Endothelial cell of umbilical vein (primary cell): ENCODE data around the gene CNPY1. TPM values are rescaled to one million over a fixed set of nuclear protein-coding genes. Genes with fewer than 3 reads are reported as not detected.

Experiments used
- BruUV-seq: library from RNA; stranded (reverse); fragments of 400-500 nt; replicated peaks from 2 replicates; lab custom pipeline; 2021; lab: Mats Ljungman, UMichigan
- CTCF ChIA-PET: fragments of 300-600, 350-600 bp; sonication (Branson Sonifier 250); formaldehyde crosslinking; loops from one replicate; lab custom pipeline; 2021; ENCODE audit warnings: antibody characterized with exemption, inconsistent platforms; lab: Charles Lee
- POLR2A ChIA-PET: fragments of 300-600, 350-600 bp; sonication (Branson Sonifier 250); formaldehyde crosslinking; loops from one replicate; lab custom pipeline; 2021; ENCODE audit warnings: antibody characterized with exemption, inconsistent platforms; lab: Charles Lee
- DNase-seq: peaks from one replicate; pipeline ENCODE4 v3.0.0-alpha.2; 2011; ENCODE audit warnings: low read depth, low spot score
- FAIRE-seq: peaks from 2 replicates; lab custom pipeline; 2011; peaks lifted over from hg19 to GRCh38; lab: Jason Lieb, UNC
- H2AFZ ChIP-seq: 2 replicates; pipeline ENCODE4 v1.6.0; 2012; ENCODE audit warnings: low read depth, low read length, control low read depth, inconsistent platforms
- H3K27ac ChIP-seq: 2 replicates; pipeline ENCODE4 v1.5.1; 2011; ENCODE audit warnings: low read depth, mild to moderate bottlenecking, control low read depth, low read length, moderate library complexity; ENCODE audit not compliant: insufficient read depth
- H3K27me3 ChIP-seq, 2 experiments: 2 replicates each; pipeline versions ENCODE4 v1.6.0 to v1.6.1; 2011; ENCODE audit warnings: low read length in 2 of 2, mixed read lengths in 1 of 2; ENCODE audit not compliant: control insufficient read depth in 2 of 2, insufficient read depth in 2 of 2
- H3K36me3 ChIP-seq, 2 experiments: 2 replicates in 1 of 2; 3 replicates in 1 of 2; pipeline ENCODE4 v1.5.1; 2011; ENCODE audit warnings: low read length in 2 of 2, mild to moderate bottlenecking in 1 of 2, moderate library complexity in 1 of 2; ENCODE audit not compliant: control insufficient read depth in 2 of 2, insufficient read depth in 2 of 2; ENCODE audit errors: extremely low read depth in 1 of 2
- H3K4me1 ChIP-seq: 3 replicates; pipeline ENCODE4 v1.5.1; 2011; ENCODE audit warnings: mild to moderate bottlenecking, low read length; ENCODE audit not compliant: control insufficient read depth, insufficient read depth; ENCODE audit errors: extremely low read depth
- H3K4me2 ChIP-seq: 2 replicates; pipeline ENCODE4 v1.6.1; 2011; ENCODE audit warnings: low read length, control low read depth, mixed read lengths; ENCODE audit not compliant: insufficient read depth
- H3K4me3 ChIP-seq, 3 experiments: fragments of 200-600 bp in 1 of 3; sonication (generic), shearing (Covaris generic) in 1 of 3; replicated peaks in 1 of 3; 2 replicates each; pipeline ENCODE4 v1.5.1; 2011 to 2016; ENCODE audit warnings: control low read depth in 3 of 3, low read length in 3 of 3, mild to moderate bottlenecking in 2 of 3, inconsistent platforms in 1 of 3, low read depth in 1 of 3, moderate library complexity in 1 of 3; ENCODE audit not compliant: insufficient read depth in 1 of 3
- H3K79me2 ChIP-seq: 2 replicates; pipeline ENCODE4 v1.6.0; 2012; ENCODE audit warnings: low read length, inconsistent platforms; ENCODE audit not compliant: control insufficient read depth, insufficient read depth
- H3K9ac ChIP-seq: replicated peaks from 2 replicates; pipeline ENCODE3; 2011; ENCODE audit warnings: low read length, control low read depth; ENCODE audit not compliant: insufficient read depth; ENCODE audit errors: extremely low read depth
- H3K9me1 ChIP-seq: replicated peaks from 3 replicates; pipeline ENCODE4 v1.6.0; 2011; ENCODE audit warnings: mild to moderate bottlenecking, low read length; ENCODE audit not compliant: control insufficient read depth, insufficient read depth; ENCODE audit errors: extremely low read depth
- H3K9me3 ChIP-seq: replicated peaks from 2 replicates; pipeline ENCODE4 v1.5.1; 2012; ENCODE audit warnings: low read length, inconsistent platforms; ENCODE audit not compliant: control insufficient read depth, insufficient read depth
- H4K20me1 ChIP-seq: replicated peaks from 2 replicates; pipeline ENCODE3; 2011; ENCODE audit warnings: mild to moderate bottlenecking, low read length; ENCODE audit not compliant: control insufficient read depth, insufficient read depth; ENCODE audit errors: extremely low read depth
- CTCF ChIP-seq, 2 donors: IDR thresholded peaks; 1 replicate in 1 of 2; 2 replicates in 1 of 2; pipeline ENCODE4 v1.5.1; 2011; ENCODE audit warnings: low read length in 2 of 2, mild to moderate bottlenecking in 2 of 2, moderate library complexity in 2 of 2, control low read depth in 1 of 2, inconsistent platforms in 1 of 2, low read depth in 1 of 2; ENCODE audit not compliant: insufficient read depth in 1 of 2; ENCODE audit errors: extremely low read depth in 1 of 2
- EZH2 ChIP-seq: IDR thresholded peaks from 2 replicates; pipeline ENCODE4 v1.6.1; 2012; ENCODE audit warnings: borderline replicate concordance, low read depth, mild to moderate bottlenecking, moderate library complexity, low read length, inconsistent platforms; ENCODE audit not compliant: severe bottlenecking
- FOS ChIP-seq: IDR thresholded peaks from 2 replicates; pipeline ENCODE4 v1.6.1; 2011; ENCODE audit warnings: mild to moderate bottlenecking, low read length, moderate library complexity, borderline replicate concordance; ENCODE audit not compliant: insufficient read depth
- GATA2 ChIP-seq: IDR thresholded peaks from 2 replicates; pipeline ENCODE4 v1.7.0; 2011; ENCODE audit warnings: low read depth, mild to moderate bottlenecking, moderate library complexity, mixed read lengths, low read length; ENCODE audit not compliant: insufficient read length, insufficient read depth
- JUN ChIP-seq: IDR thresholded peaks from 2 replicates; pipeline ENCODE4 v1.6.1; 2011; ENCODE audit warnings: borderline replicate concordance, low read depth; ENCODE audit not compliant: insufficient read length, insufficient read depth
- MAX ChIP-seq: IDR thresholded peaks from 2 replicates; pipeline ENCODE4 v1.6.1; 2011; ENCODE audit not compliant: insufficient read depth, insufficient read length
- MYC ChIP-seq: IDR thresholded peaks from one replicate; pipeline ENCODE4 v1.6.1; 2011; ENCODE audit warnings: mild to moderate bottlenecking, low read depth, low read length
- POLR2A ChIP-seq: IDR thresholded peaks from 2 replicates; pipeline ENCODE4 v1.6.1; 2012; ENCODE audit warnings: low read depth, mild to moderate bottlenecking, control low read depth, low read length
- POLR2AphosphoS5 ChIP-seq: IDR thresholded peaks from 2 replicates; pipeline ENCODE4 v1.6.1; 2012; ENCODE audit warnings: low read depth, mild to moderate bottlenecking, control low read depth, low read length, moderate library complexity; ENCODE audit not compliant: insufficient read depth
- dilution Hi-C: fragments of 300-500 bp; cut with MboI; formaldehyde crosslinking; loops from one replicate; pipeline ENCODE4 v1.15.0; 2019; ENCODE audit warnings: low sequenced_read_pairs; ENCODE audit not compliant: extremely low pct_ligation_motif_present
- intact Hi-C: fragments of 100-400 bp; cut with micrococcal nuclease; formaldehyde crosslinking; loops from one replicate; pipeline ENCODE4 v1.10.0; 2022
- polyA plus RNA-seq, 4 experiments: library from polyadenylated mRNA; depleted of rRNA in 3 of 4; stranded (reverse) in 3 of 4; unstranded in 1 of 4; fragments of >200 nt; gene quantifications; 2 replicates each; pipeline versions ENCODE4 v1.2.1 to v1.2.3, GENCODE V29; 2011 to 2012; ENCODE audit warnings: missing spikeins in 1 of 4
- total RNA-seq: library from RNA; stranded (reverse); gene quantifications from 2 replicates; pipeline ENCODE4 v1.2.3, GENCODE V29; 2021

Gene CNPY1
- total and polyA plus RNA-seq, 2 donors (not counting 3 experiments of a cell fraction or from before 2014, with no cell fraction given): not detected

GRCh38 chr7:155486783-155487508 is 59.4 kb downstream of the CNPY1 start:
- DNase-seq (no peak), FAIRE-seq (no peak)
- H3K4me1 ChIP-seq: no peaks in the 10 kb centered on the region
- H3K27ac ChIP-seq: no peak overlapping the region
- ChIA-PET POLR2A (no interaction called here), CTCF (no interaction called here)
- H3K9me3 ChIP-seq: no peaks in the 10 kb centered on the region
- H3K4me2 ChIP-seq: no peak overlapping the region
- no peaks in the 10 kb centered on the region for H3K36me3 ChIP-seq
- H3K79me2 ChIP-seq: no peaks in the 10 kb centered on the region
- H2AFZ ChIP-seq: no peak overlapping the region
- dilution Hi-C loops: no loop called here
- no peaks in the 10 kb centered on the region for H4K20me1 ChIP-seq
- BruUV-seq: no TSS peak
- TF ChIP-seq MAX (no peak), CTCF (IDR thresholded peaks at IDR 0.05; ENCODE audit: extremely low read depth in 1 of 2, insufficient read depth in 1 of 2, low read depth in 1 of 2, low read length in 2 of 2) (no peak), GATA2 (no peak), JUN (no peak), FOS (no peak), EZH2 (no peak), POLR2A (no peak), POLR2AphosphoS5 (no peak), MYC (no peak)
- H3K9ac ChIP-seq: no peak overlapping the region
- intact Hi-C loops: no loop called here
- H3K27me3 ChIP-seq: peaks cover 7 to 12% of the 10 kb centered on the region in 2 experiments
- H3K4me3 ChIP-seq: no peak overlapping the region
- no peaks in the 10 kb centered on the region for H3K9me1 ChIP-seq
